Measurements from ENCODE around the gene RELN.

The RELN gene

DNA sequence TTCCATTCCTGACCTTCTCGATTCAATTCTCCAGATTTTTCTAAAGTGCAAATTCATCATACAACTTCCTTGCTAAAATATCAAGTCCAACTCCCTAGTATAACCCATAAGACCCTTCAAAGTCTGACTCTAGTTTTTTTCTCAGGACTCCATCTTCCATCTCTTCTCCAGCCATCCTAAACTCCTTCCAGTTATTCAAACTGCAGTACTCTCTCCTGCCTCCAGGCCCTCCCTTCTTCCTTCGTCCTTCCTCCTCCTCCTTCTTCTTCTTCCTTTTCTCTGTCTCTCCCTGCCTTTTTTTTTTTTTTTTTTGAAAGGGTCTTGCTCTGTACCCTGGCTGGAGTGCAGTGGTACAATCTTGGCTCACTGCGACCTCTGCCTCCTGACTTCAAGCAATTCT lies 111.9 kb downstream of the RELN start:
- Histone ChIP-seq H2AK5ac (ENCODE audit: low read length) (no peak overlapping the region), H3K27ac (ENCODE audit: low read depth, low read length) (no peak overlapping the region), H3K79me2 (ENCODE audit: control insufficient read depth, insufficient read depth, low read length) (no peaks in the 10 kb centered on the region), H3K4me1 (ENCODE audit: control insufficient read depth, low read depth, low read length) (no peaks in the 10 kb centered on the region), H3K27me3 (ENCODE audit: insufficient read depth, low read length, poor library complexity) (no peaks in the 10 kb centered on the region), H3K4me2 (ENCODE audit: low read length) (no peak overlapping the region), H4K8ac (ENCODE audit: low read depth, low read length) (no peak overlapping the region), H2BK5ac (ENCODE audit: low read length) (no peak overlapping the region), H2BK15ac (replicated peaks; ENCODE audit: low read depth) (no peak overlapping the region), H4K5ac (ENCODE audit: low read length) (no peak overlapping the region), H3K23ac (ENCODE audit: low read length) (no peak overlapping the region), H2BK120ac (ENCODE audit: low read depth, low read length) (no peak overlapping the region), H3K56ac (ENCODE audit: low read length) (no peak overlapping the region), H3K18ac (ENCODE audit: low read length) (no peak overlapping the region), H3K4ac (ENCODE audit: low read depth, low read length) (no peak overlapping the region), H3K79me1 (ENCODE audit: low read length) (no peaks in the 10 kb centered on the region), H3K9ac (ENCODE audit: low read length) (no peak overlapping the region), H3K4me3 (ENCODE audit: low read length) (no peak overlapping the region), H3K36me3 (ENCODE audit: control insufficient read depth, insufficient read depth, low read length) (no peaks in the 10 kb centered on the region)
- WGBS (ENCODE audit: extremely low coverage, insufficient coverage, low lambda C conversion rate) = no CpG with 5 or more reads among the region's 3 CpGs
- DNase-seq = no peak

DNA sequence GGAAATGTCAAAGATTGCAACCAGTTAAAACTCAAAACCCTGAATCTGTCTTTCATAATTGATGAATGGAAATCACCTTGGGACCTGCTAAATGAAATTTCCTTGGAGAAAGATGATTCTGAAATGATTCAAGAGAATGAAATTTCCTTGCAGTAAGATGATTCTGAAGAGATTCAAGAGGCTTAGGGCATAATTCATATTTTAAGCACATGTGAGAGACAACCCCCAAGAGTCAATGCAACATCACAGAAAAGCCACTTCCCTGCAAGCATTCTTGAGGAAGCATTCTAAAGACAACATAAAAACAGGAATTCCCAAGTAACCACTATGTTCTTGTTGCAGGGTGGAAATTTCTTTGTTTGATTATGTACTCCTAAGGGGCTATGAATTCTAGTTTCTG lies 113.7 kb downstream of the RELN start:
- no peak overlapping the region for H3K56ac ChIP-seq (ENCODE audit: low read length)
- H4K8ac ChIP-seq (ENCODE audit: low read depth, low read length) = no peak overlapping the region
- H2BK15ac ChIP-seq (replicated peaks; ENCODE audit: low read depth) = no peak overlapping the region
- no peak overlapping the region for H3K4ac ChIP-seq (ENCODE audit: low read depth, low read length)
- no peak overlapping the region for H3K18ac ChIP-seq (ENCODE audit: low read length)
- no peak for DNase-seq
- no peaks in the 10 kb centered on the region for H3K27me3 ChIP-seq (ENCODE audit: insufficient read depth, low read length, poor library complexity)
- no peak overlapping the region for H2BK120ac ChIP-seq (ENCODE audit: low read depth, low read length)
- H3K9ac ChIP-seq (ENCODE audit: low read length) = no peak overlapping the region
- no peaks in the 10 kb centered on the region for H3K4me1 ChIP-seq (ENCODE audit: control insufficient read depth, low read depth, low read length)
- no peak overlapping the region for H2BK5ac ChIP-seq (ENCODE audit: low read length)
- no peaks in the 10 kb centered on the region for H3K79me2 ChIP-seq (ENCODE audit: control insufficient read depth, insufficient read depth, low read length)
- H2AK5ac ChIP-seq (ENCODE audit: low read length) = no peak overlapping the region
- H3K4me3 ChIP-seq (ENCODE audit: low read length) = no peak overlapping the region
- no peak overlapping the region for H3K27ac ChIP-seq (ENCODE audit: low read depth, low read length)
- H3K23ac ChIP-seq (ENCODE audit: low read length) = no peak overlapping the region
- H3K4me2 ChIP-seq (ENCODE audit: low read length) = no peak overlapping the region
- H4K5ac ChIP-seq (ENCODE audit: low read length) = no peak overlapping the region
- H3K79me1 ChIP-seq (ENCODE audit: low read length) = no peaks in the 10 kb centered on the region
- no peaks in the 10 kb centered on the region for H3K36me3 ChIP-seq (ENCODE audit: control insufficient read depth, insufficient read depth, low read length)

DNA sequence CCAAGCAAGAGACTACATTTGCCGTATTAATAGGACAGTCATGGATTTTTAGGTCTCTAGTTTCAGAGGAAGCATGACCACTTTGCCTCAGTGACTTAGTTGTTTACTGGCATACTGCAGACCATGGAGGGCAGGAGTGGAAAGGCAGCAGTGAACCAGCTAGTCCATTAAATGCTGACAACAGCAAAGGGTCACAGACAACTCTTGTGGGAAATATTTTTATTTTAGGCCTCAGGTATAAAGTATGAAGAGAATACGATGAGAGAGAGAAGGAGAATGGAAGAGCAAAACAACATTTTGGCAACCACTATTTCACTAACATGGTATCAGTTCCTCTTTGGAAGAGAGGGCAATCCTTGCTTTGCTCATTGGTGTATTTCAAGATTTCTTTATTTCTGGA lies 118.0 kb downstream of the RELN start:
- H3K79me2 ChIP-seq (ENCODE audit: control insufficient read depth, insufficient read depth, low read length) = no peaks in the 10 kb centered on the region
- no peak overlapping the region for H4K5ac ChIP-seq (ENCODE audit: low read length)
- no peak overlapping the region for H2BK15ac ChIP-seq (replicated peaks; ENCODE audit: low read depth)
- no peak overlapping the region for H3K56ac ChIP-seq (ENCODE audit: low read length)
- H3K4ac ChIP-seq (ENCODE audit: low read depth, low read length) = no peak overlapping the region
- no peak overlapping the region for H3K23ac ChIP-seq (ENCODE audit: low read length)
- H3K27ac ChIP-seq (ENCODE audit: low read depth, low read length) = no peak overlapping the region
- no peak overlapping the region for H3K9ac ChIP-seq (ENCODE audit: low read length)
- no peak overlapping the region for H3K4me2 ChIP-seq (ENCODE audit: low read length)
- no peak overlapping the region for H4K8ac ChIP-seq (ENCODE audit: low read depth, low read length)
- no peaks in the 10 kb centered on the region for H3K27me3 ChIP-seq (ENCODE audit: insufficient read depth, low read length, poor library complexity)
- H2AK5ac ChIP-seq (ENCODE audit: low read length) = no peak overlapping the region
- H3K36me3 ChIP-seq (ENCODE audit: control insufficient read depth, insufficient read depth, low read length) = no peaks in the 10 kb centered on the region
- no peak overlapping the region for H2BK5ac ChIP-seq (ENCODE audit: low read length)
- H3K18ac ChIP-seq (ENCODE audit: low read length) = no peak overlapping the region
- H3K79me1 ChIP-seq (ENCODE audit: low read length) = no peaks in the 10 kb centered on the region
- no peaks in the 10 kb centered on the region for H3K4me1 ChIP-seq (ENCODE audit: control insufficient read depth, low read depth, low read length)
- no CpG with 5 or more reads among the region's 2 CpGs for WGBS (ENCODE audit: extremely low coverage, insufficient coverage, low lambda C conversion rate)
- no peak for DNase-seq
- H2BK120ac ChIP-seq (ENCODE audit: low read depth, low read length) = no peak overlapping the region
- H3K4me3 ChIP-seq (ENCODE audit: low read length) = no peak overlapping the region

GRCh38 chr7:103870664-103871063 lies 118.8 kb downstream of the RELN start:
- Histone ChIP-seq H3K23ac (ENCODE audit: low read length) (no peak overlapping the region), H3K79me1 (ENCODE audit: low read length) (no peaks in the 10 kb centered on the region), H3K9ac (ENCODE audit: low read length) (no peak overlapping the region), H3K4me3 (ENCODE audit: low read length) (no peak overlapping the region), H2BK120ac (ENCODE audit: low read depth, low read length) (no peak overlapping the region), H4K5ac (ENCODE audit: low read length) (no peak overlapping the region), H3K79me2 (ENCODE audit: control insufficient read depth, insufficient read depth, low read length) (no peaks in the 10 kb centered on the region), H3K4me2 (ENCODE audit: low read length) (no peak overlapping the region), H3K36me3 (ENCODE audit: control insufficient read depth, insufficient read depth, low read length) (no peaks in the 10 kb centered on the region), H2AK5ac (ENCODE audit: low read length) (no peak overlapping the region), H3K4me1 (ENCODE audit: control insufficient read depth, low read depth, low read length) (no peaks in the 10 kb centered on the region), H3K27me3 (ENCODE audit: insufficient read depth, low read length, poor library complexity) (no peaks in the 10 kb centered on the region), H3K27ac (ENCODE audit: low read depth, low read length) (no peak overlapping the region), H4K8ac (ENCODE audit: low read depth, low read length) (no peak overlapping the region), H2BK15ac (replicated peaks; ENCODE audit: low read depth) (no peak overlapping the region), H3K18ac (ENCODE audit: low read length) (no peak overlapping the region), H3K56ac (ENCODE audit: low read length) (no peak overlapping the region), H2BK5ac (ENCODE audit: low read length) (no peak overlapping the region), H3K4ac (ENCODE audit: low read depth, low read length) (no peak overlapping the region)
- WGBS (ENCODE audit: extremely low coverage, insufficient coverage, low lambda C conversion rate) = no CpG with 5 or more reads among the region's 3 CpGs
- DNase-seq = no peak

DNA sequence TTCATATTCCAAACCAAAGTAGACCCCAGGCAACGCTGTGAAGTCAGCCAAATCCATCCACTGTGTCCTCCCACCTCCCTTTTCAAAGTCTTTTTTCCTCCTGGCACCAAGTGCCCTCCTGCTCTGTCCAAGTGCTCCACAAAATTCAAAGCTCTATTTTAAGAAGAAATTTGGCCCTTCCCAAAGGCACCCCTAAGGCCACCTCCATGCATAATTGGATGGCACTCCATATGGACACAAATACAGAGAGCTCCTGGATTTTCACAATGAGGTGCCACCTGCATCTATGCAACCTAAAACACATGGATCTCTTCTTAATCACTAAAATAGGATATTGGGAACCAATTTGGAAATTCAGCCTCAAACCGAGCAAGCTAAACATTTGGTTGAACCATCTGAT lies 121.6 kb downstream of the RELN start:
- no peak overlapping the region for H3K4me2 ChIP-seq (ENCODE audit: low read length)
- WGBS (ENCODE audit: extremely low coverage, insufficient coverage, low lambda C conversion rate) = no CpG with 5 or more reads among the region's 2 CpGs
- no peak for DNase-seq
- no peak overlapping the region for H3K56ac ChIP-seq (ENCODE audit: low read length)
- no peak overlapping the region for H3K23ac ChIP-seq (ENCODE audit: low read length)
- H2BK15ac ChIP-seq (replicated peaks; ENCODE audit: low read depth) = no peak overlapping the region
- H3K4me3 ChIP-seq (ENCODE audit: low read length) = no peak overlapping the region
- H2AK5ac ChIP-seq (ENCODE audit: low read length) = no peak overlapping the region
- no peaks in the 10 kb centered on the region for H3K36me3 ChIP-seq (ENCODE audit: control insufficient read depth, insufficient read depth, low read length)
- H4K8ac ChIP-seq (ENCODE audit: low read depth, low read length) = no peak overlapping the region
- H3K79me1 ChIP-seq (ENCODE audit: low read length) = no peaks in the 10 kb centered on the region
- no peak overlapping the region for H3K4ac ChIP-seq (ENCODE audit: low read depth, low read length)
- no peaks in the 10 kb centered on the region for H3K27me3 ChIP-seq (ENCODE audit: insufficient read depth, low read length, poor library complexity)
- H3K18ac ChIP-seq (ENCODE audit: low read length) = no peak overlapping the region
- H4K5ac ChIP-seq (ENCODE audit: low read length) = no peak overlapping the region
- no peaks in the 10 kb centered on the region for H3K4me1 ChIP-seq (ENCODE audit: control insufficient read depth, low read depth, low read length)
- H2BK120ac ChIP-seq (ENCODE audit: low read depth, low read length) = no peak overlapping the region
- H3K79me2 ChIP-seq (ENCODE audit: control insufficient read depth, insufficient read depth, low read length) = no peaks in the 10 kb centered on the region
- H3K9ac ChIP-seq (ENCODE audit: low read length) = no peak overlapping the region
- no peak overlapping the region for H3K27ac ChIP-seq (ENCODE audit: low read depth, low read length)
- no peak overlapping the region for H2BK5ac ChIP-seq (ENCODE audit: low read length)

DNA sequence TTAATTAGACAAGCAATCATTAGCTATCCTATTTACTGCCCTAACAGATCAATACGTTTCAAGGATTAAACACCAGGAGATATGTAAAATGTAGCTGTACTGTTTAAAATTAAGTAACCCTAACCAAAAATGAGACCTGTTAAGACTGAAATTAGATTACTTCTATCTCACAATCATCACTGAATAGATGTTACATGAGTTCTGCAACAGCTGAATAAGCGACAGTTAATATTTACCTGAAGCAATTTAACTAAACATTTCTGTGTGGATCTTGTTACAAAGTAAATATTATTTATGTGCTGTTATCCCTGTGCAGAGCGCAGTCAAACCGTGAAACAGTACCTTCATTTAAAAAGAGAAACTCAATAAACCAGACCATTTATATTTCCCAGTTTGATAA lies 122.5 kb downstream of the RELN start:
- Histone ChIP-seq H2BK5ac (ENCODE audit: low read length) (no peak overlapping the region), H3K79me1 (ENCODE audit: low read length) (no peaks in the 10 kb centered on the region), H3K23ac (ENCODE audit: low read length) (no peak overlapping the region), H3K4me3 (ENCODE audit: low read length) (no peak overlapping the region), H3K56ac (ENCODE audit: low read length) (no peak overlapping the region), H2AK5ac (ENCODE audit: low read length) (no peak overlapping the region), H2BK15ac (replicated peaks; ENCODE audit: low read depth) (no peak overlapping the region), H4K5ac (ENCODE audit: low read length) (no peak overlapping the region), H3K36me3 (ENCODE audit: control insufficient read depth, insufficient read depth, low read length) (no peaks in the 10 kb centered on the region), H3K4me2 (ENCODE audit: low read length) (no peak overlapping the region), H3K9ac (ENCODE audit: low read length) (no peak overlapping the region), H4K8ac (ENCODE audit: low read depth, low read length) (no peak overlapping the region), H3K18ac (ENCODE audit: low read length) (no peak overlapping the region), H3K79me2 (ENCODE audit: control insufficient read depth, insufficient read depth, low read length) (no peaks in the 10 kb centered on the region), H2BK120ac (ENCODE audit: low read depth, low read length) (no peak overlapping the region), H3K27me3 (ENCODE audit: insufficient read depth, low read length, poor library complexity) (no peaks in the 10 kb centered on the region), H3K27ac (ENCODE audit: low read depth, low read length) (no peak overlapping the region), H3K4ac (ENCODE audit: low read depth, low read length) (no peak overlapping the region), H3K4me1 (ENCODE audit: control insufficient read depth, low read depth, low read length) (no peaks in the 10 kb centered on the region)
- DNase-seq = no peak
- WGBS (ENCODE audit: extremely low coverage, insufficient coverage, low lambda C conversion rate) = no CpG with 5 or more reads among the region's 4 CpGs
